HepG2 (cell line): Measurements from ENCODE around the gene EFNA2. TPM values are rescaled to one million over a fixed set of nuclear protein-coding genes. Genes with fewer than 3 reads are reported as not detected.

Experiments
- DNMT3B ChIP-seq: conservative IDR thresholded peaks from 2 replicates; pipeline ENCODE4 v1.6.1; 2016; ENCODE audit warnings: missing biosample characterization, control low read depth
- FOXO1 ChIP-seq: sonication (generic); formaldehyde crosslinking; IDR thresholded peaks from 2 replicates; pipeline ENCODE4 v1.4.0; 2020; ENCODE audit warnings: missing genetic modification reagents
- IRF2 ChIP-seq: IDR thresholded peaks from 2 replicates; pipeline ENCODE4 v1.6.1; 2018; ENCODE audit warnings: missing genetic modification reagents, missing compliant biosample characterization
- KDM5A ChIP-seq: fragments of 200-600 bp; sonication (generic); IDR thresholded peaks from 2 replicates; pipeline ENCODE4 v1.7.0; 2018; ENCODE audit warnings: antibody characterized with exemption, mild to moderate bottlenecking, low read length, borderline replicate concordance
- MAZ ChIP-seq, 2 experiments: sonication (generic) in 1 of 2; formaldehyde crosslinking in 1 of 2; IDR thresholded peaks; 2 replicates each; pipeline versions ENCODE4 v1.5.0 to v1.6.1; 2012 to 2020; ENCODE audit warnings: low read depth in 2 of 2, mild to moderate bottlenecking in 2 of 2, borderline replicate concordance in 1 of 2, improper control_type of control experiment in 1 of 2, low read length in 1 of 2, missing genetic modification reagents in 1 of 2, moderate library complexity in 1 of 2
- MBD4 ChIP-seq: IDR thresholded peaks from 2 replicates; pipeline ENCODE4 v1.6.1; 2012; ENCODE audit warnings: low read length, inconsistent platforms, borderline replicate concordance
- RAD21 ChIP-seq: fragments of 450-650 bp; formaldehyde crosslinking; IDR thresholded peaks from 2 replicates; pipeline ENCODE4 v1.5.0; 2020; ENCODE audit warnings: mild to moderate bottlenecking
- RBM39 ChIP-seq: fragments of 200-400 bp; formaldehyde crosslinking; IDR thresholded peaks from one replicate; pipeline ENCODE4 v1.6.1; 2018; ENCODE audit warnings: antibody characterized with exemption, mild to moderate bottlenecking, low read depth, low read length; ENCODE audit not compliant: poor library complexity, severe bottlenecking
- SNAPC2 ChIP-seq: sonication (generic); formaldehyde crosslinking; IDR thresholded peaks from 2 replicates; pipeline ENCODE4 v1.8.1; 2022; ENCODE audit warnings: mild to moderate bottlenecking, missing genetic modification reagents
- ZBTB44 ChIP-seq: sonication (generic); formaldehyde crosslinking; IDR thresholded peaks from 2 replicates; pipeline ENCODE4 v1.4.0; 2020; ENCODE audit warnings: missing genetic modification reagents
- ZNF546 ChIP-seq: sonication (generic); formaldehyde crosslinking; conservative IDR thresholded peaks from 2 replicates; pipeline ENCODE4 v1.8.1; 2023; ENCODE audit warnings: mild to moderate bottlenecking, missing genetic modification reagents
- ZNF713 ChIP-seq: sonication (generic); formaldehyde crosslinking; IDR thresholded peaks from 2 replicates; pipeline ENCODE4 v1.4.0; 2020; ENCODE audit warnings: mild to moderate bottlenecking, missing genetic modification reagents
- polyA plus RNA-seq, 8 experiments: library from polyadenylated mRNA; depleted of rRNA in 3 of 8; stranded (reverse) in 7 of 8; unstranded in 1 of 8; fragments of >200 nt; fragmentation: Illumina TruSeq in 4 of 8; extraction: Trizol in 4 of 8; gene quantifications; 2 replicates each; pipeline versions ENCODE4 v1.2.1 to v1.2.3, GENCODE V29; 2011 to 2016; ENCODE audit warnings: low read depth in 4 of 8, missing spikeins in 1 of 8, mixed read lengths in 1 of 8; ENCODE audit not compliant: insufficient read depth in 1 of 8
- total RNA-seq, 5 experiments: library from RNA; depleted of rRNA; stranded (reverse); fragments of >200 nt; fragmentation: Illumina TruSeq; extraction: Trizol; gene quantifications; 2 replicates each; pipeline ENCODE4 v1.2.3, GENCODE V29; 2016; ENCODE audit warnings: low read depth in 1 of 5
- TF ChIP-seq, protein P1 (sequence below): sonication (generic); formaldehyde crosslinking; IDR thresholded peaks from 2 replicates; pipeline ENCODE4 v1.4.0; 2020; ENCODE audit warnings: mild to moderate bottlenecking, missing genetic modification reagents
- TF ChIP-seq, protein P2 (sequence below): IDR thresholded peaks from 2 replicates; pipeline ENCODE4 v1.6.1; 2016; ENCODE audit warnings: low read depth, missing genetic modification reagents, missing compliant biosample characterization

The EFNA2 gene
- total and polyA plus RNA-seq, 2 of the 13 experiments (the other 11 are each of a cell fraction or from before 2014, with no cell fraction given): 6.0 to 9.9 TPM

- TF ChIP-seq MAZ (IDR thresholded peaks at IDR 0.05; ENCODE audit: borderline replicate concordance, low read depth, low read length) (no peak; the same call in 1 of the 2 replicates), MAZ (CRISPR knock-in tag; IDR thresholded peaks at IDR 0.05; ENCODE audit: low read depth) (peak; percentile 58; the same call in 1 of the 2 replicates), KDM5A (no peak), RBM39 (peak; percentile 91), IRF2 (peak; percentile 54; the same call in 1 of the 2 replicates), ZNF713 (CRISPR knock-in tag) (no peak), ZBTB44 (no peak), DNMT3B (CRISPR knock-in tag) (no peak), SNAPC2 (CRISPR knock-in tag) (no peak), FOXO1 (CRISPR knock-in tag) (no peak), MBD4 (no peak), RAD21 (CRISPR knock-in tag) (peak; percentile 97), ZNF546 (CRISPR knock-in tag) (no peak)
- TF ChIP-seq, protein P1, sequence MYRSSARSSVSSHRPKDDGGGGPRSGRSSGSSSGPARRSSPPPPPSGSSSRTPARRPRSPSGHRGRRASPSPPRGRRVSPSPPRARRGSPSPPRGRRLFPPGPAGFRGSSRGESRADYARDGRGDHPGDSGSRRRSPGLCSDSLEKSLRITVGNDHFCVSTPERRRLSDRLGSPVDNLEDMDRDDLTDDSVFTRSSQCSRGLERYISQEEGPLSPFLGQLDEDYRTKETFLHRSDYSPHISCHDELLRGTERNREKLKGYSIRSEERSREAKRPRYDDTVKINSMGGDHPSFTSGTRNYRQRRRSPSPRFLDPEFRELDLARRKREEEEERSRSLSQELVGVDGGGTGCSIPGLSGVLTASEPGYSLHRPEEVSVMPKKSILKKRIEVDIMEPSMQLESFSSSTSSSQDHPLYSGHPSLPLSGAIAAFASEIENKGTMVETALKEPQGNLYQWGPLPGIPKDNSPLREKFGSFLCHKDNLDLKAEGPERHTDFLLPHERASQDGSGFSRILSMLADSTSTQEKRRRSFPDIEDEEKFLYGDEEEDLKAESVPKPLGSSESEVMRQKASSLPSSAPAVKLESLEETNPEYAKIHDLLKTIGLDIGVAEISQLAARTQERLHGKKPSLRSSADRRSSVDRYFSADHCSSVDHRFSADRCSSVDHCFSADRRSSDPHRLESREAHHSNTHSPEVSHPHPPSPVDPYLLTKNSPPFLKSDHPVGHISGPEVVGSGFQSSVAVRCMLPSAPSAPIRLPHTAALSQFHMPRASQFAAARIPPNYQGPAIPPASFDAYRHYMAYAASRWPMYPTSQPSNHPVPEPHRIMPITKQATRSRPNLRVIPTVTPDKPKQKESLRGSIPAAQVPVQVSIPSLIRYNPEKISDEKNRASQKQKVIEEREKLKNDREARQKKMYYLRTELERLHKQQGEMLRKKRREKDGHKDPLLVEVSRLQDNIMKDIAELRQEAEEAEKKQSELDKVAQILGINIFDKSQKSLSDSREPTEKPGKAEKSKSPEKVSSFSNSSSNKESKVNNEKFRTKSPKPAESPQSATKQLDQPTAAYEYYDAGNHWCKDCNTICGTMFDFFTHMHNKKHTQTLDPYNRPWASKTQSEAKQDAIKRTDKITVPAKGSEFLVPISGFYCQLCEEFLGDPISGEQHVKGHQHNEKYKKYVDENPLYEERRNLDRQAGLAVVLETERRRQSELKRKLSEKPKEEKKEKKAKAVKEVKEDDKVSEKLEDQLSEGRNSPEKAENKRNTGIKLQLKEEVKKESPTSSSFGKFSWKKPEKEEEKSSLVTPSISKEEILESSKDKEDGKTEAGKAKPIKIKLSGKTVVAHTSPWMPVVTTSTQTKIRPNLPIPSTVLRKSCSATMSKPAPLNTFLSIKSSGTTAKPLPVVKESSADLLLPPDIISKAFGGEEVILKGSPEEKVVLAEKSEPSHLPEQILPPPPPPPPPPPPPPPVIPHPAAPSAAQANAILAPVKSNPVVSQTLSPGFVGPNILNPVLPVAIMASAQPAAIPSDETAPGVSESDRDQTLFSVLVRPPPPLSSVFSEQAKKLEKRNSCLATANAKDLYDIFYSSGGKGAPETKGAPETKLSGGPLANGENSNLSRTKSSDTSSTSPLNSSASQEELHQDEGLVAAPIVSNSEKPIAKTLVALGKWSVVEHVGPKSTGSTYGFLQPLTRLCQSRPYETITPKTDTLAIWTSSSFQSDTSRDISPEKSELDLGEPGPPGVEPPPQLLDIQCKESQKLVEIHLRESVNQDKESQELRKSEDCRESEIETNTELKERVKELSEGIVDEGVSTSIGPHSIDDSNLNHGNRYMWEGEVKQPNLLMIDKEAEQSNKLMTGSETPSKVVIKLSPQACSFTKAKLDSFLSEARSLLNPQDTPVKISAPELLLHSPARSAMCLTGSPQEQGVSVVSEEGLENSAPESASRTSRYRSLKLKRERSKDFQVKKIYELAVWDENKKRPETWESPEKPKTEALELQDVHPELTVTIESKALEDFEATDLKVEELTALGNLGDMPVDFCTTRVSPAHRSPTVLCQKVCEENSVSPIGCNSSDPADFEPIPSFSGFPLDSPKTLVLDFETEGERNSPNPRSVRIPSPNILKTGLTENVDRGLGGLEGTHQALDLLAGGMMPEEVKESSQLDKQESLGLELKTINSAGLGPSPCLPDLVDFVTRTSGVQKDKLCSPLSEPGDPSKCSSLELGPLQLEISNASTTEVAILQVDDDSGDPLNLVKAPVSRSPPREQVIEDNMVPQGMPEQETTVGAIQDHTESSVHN (CRISPR knock-in tag): no peak
- TF ChIP-seq, protein P2, sequence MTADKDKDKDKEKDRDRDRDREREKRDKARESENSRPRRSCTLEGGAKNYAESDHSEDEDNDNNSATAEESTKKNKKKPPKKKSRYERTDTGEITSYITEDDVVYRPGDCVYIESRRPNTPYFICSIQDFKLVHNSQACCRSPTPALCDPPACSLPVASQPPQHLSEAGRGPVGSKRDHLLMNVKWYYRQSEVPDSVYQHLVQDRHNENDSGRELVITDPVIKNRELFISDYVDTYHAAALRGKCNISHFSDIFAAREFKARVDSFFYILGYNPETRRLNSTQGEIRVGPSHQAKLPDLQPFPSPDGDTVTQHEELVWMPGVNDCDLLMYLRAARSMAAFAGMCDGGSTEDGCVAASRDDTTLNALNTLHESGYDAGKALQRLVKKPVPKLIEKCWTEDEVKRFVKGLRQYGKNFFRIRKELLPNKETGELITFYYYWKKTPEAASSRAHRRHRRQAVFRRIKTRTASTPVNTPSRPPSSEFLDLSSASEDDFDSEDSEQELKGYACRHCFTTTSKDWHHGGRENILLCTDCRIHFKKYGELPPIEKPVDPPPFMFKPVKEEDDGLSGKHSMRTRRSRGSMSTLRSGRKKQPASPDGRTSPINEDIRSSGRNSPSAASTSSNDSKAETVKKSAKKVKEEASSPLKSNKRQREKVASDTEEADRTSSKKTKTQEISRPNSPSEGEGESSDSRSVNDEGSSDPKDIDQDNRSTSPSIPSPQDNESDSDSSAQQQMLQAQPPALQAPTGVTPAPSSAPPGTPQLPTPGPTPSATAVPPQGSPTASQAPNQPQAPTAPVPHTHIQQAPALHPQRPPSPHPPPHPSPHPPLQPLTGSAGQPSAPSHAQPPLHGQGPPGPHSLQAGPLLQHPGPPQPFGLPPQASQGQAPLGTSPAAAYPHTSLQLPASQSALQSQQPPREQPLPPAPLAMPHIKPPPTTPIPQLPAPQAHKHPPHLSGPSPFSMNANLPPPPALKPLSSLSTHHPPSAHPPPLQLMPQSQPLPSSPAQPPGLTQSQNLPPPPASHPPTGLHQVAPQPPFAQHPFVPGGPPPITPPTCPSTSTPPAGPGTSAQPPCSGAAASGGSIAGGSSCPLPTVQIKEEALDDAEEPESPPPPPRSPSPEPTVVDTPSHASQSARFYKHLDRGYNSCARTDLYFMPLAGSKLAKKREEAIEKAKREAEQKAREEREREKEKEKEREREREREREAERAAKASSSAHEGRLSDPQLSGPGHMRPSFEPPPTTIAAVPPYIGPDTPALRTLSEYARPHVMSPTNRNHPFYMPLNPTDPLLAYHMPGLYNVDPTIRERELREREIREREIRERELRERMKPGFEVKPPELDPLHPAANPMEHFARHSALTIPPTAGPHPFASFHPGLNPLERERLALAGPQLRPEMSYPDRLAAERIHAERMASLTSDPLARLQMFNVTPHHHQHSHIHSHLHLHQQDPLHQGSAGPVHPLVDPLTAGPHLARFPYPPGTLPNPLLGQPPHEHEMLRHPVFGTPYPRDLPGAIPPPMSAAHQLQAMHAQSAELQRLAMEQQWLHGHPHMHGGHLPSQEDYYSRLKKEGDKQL (CRISPR knock-in tag): no peak
Observed at GRCh38 chr19:1279782-1280341, 5.8 kb upstream of the EFNA2 start (continued).
